PFSK-1 (cell line): Measurements from ENCODE around the gene DKKL1.

Experiments
- POLR2AphosphoS5 ChIP-seq: IDR thresholded peaks from 2 replicates; pipeline ENCODE4 v1.6.1; 2012; ENCODE audit warnings: low read depth, mild to moderate bottlenecking, control low read depth, low read length, moderate library complexity
- TF ChIP-seq, protein P1 (sequence below), 2 experiments: IDR thresholded peaks; 2 replicates each; pipeline versions ENCODE4 v1.6.1 to v1.8.0; 2011 to 2012; ENCODE audit warnings: low read depth in 2 of 2, low read length in 2 of 2, control low read depth in 1 of 2, inconsistent platforms in 1 of 2, mild to moderate bottlenecking in 1 of 2, moderate library complexity in 1 of 2; ENCODE audit not compliant: insufficient read depth in 1 of 2

DNA sequence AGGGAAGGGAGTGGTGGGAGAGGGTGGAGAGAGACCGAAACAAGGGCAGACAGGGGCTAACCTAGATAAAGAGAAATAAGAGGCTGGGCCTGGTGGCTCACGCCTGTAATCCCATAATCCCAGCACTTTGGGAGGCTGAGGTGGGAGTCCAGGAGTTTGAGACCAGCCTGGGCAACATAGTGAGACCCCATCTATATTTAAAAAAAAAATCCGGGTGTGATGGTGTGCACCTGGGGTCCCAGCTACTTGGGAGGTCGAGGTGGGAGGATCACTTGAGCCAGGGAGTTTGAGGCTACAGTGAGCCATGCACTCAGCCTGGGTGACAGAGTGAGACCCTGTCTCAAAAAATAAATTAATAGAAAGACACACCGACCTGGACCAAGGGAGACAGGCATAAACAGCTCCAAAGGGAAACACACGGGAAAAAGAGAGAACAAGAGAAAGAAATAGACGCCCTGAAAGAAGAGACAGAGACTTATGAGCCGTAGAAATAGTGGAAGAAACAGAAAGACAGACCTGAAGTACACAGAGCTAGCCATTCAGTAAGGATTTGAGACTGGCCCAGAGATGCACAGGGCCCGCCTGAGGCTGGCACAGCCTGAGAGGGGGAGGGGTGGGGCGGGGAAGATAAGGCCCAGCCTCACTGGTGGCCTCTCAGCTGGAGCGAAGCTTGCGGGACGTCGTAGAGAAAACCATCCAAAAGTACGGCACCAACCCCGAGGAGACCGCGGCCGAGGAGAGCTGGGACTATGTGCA, 26.2 kb upstream of the DKKL1 start:
- TF ChIP-seq, protein P1, sequence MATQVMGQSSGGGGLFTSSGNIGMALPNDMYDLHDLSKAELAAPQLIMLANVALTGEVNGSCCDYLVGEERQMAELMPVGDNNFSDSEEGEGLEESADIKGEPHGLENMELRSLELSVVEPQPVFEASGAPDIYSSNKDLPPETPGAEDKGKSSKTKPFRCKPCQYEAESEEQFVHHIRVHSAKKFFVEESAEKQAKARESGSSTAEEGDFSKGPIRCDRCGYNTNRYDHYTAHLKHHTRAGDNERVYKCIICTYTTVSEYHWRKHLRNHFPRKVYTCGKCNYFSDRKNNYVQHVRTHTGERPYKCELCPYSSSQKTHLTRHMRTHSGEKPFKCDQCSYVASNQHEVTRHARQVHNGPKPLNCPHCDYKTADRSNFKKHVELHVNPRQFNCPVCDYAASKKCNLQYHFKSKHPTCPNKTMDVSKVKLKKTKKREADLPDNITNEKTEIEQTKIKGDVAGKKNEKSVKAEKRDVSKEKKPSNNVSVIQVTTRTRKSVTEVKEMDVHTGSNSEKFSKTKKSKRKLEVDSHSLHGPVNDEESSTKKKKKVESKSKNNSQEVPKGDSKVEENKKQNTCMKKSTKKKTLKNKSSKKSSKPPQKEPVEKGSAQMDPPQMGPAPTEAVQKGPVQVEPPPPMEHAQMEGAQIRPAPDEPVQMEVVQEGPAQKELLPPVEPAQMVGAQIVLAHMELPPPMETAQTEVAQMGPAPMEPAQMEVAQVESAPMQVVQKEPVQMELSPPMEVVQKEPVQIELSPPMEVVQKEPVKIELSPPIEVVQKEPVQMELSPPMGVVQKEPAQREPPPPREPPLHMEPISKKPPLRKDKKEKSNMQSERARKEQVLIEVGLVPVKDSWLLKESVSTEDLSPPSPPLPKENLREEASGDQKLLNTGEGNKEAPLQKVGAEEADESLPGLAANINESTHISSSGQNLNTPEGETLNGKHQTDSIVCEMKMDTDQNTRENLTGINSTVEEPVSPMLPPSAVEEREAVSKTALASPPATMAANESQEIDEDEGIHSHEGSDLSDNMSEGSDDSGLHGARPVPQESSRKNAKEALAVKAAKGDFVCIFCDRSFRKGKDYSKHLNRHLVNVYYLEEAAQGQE (IDR thresholded peaks at IDR 0.05; ENCODE audit: insufficient read depth in 1 of 2, low read depth in 2 of 2, low read length in 2 of 2) = no peak
- TF ChIP-seq POLR2AphosphoS5 = no peak
